GM18507 (cell line): Measurements from ENCODE around the gene DLG1.

ENCODE experiments used
- DNase-seq: peaks from one replicate; pipeline ENCODE4 v3.0.0; 2011; ENCODE audit warnings: low read depth; ENCODE audit not compliant: insufficient read length; ENCODE audit errors: extremely low spot score
- FAIRE-seq: peaks from 2 replicates; lab custom pipeline; 2011; peaks lifted over from hg19 to GRCh38; lab: Jason Lieb, UNC

DLG1 gene

DNA sequence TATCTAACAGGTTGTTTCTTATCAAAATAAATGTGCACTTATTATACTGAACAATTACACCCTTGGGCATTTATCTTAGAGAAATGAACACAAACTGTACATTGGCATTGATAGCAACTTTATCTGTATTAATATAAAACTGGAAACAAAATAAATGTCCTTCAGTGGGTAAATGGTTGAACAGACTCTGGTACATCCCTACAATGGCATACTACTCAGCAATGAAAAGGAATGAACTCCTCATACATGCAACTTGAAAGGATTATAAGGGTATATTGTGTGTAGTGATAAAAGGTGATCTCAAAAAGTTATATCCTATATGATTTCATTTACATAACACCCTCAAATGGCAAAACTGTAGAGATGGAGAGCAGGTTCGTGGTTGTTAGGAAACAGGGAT is 23.7 kb upstream of the DLG1 start:
- DNase-seq (no peak), FAIRE-seq (no peak)

GRCh38 chr3:197320582-197320981 is 22.2 kb upstream of the DLG1 start:
- no peak for FAIRE-seq
- DNase-seq = no peak

DNA sequence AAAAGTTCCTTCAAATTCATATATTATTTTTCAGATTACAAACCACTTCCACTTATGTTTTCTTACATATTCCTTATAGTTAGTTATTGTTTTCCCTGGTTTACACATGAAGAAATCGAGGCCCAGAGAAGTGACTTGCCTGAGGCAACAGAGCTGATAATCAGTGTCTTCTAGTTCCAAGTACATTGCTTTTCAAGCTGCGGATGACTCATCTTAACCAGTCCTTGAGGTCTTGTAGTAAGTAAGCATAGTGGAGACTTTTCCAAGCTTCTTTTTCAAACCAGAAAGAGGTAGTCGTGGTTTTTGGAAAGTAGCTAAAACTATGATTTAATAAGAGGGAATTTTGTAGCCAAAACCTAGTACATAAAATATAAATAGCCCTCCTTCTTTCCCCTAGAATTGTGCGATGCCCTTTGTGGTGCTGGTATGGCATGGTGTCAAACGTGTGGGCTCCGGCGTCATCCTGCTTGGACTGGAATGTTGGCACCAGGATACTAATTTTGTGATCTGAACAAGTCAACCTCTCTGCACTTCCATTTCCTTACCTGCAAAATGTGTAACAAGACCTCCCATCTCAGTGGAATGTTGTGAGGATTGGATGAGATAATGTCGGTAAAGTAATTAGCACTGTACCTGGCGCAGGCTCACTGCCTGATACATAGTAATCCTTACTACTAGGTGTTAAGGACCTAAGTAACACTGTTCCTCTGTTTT is 19.0 kb upstream of the DLG1 start:
- DNase-seq = no peak

GRCh38 chr3:197312431-197312830 is 14.0 kb upstream of the DLG1 start:
- FAIRE-seq (no peak), DNase-seq (no peak)

More for the DNA sequence above, 19.0 kb upstream of the DLG1 start:
- FAIRE-seq = no peak

GRCh38 chr3:197311591-197311990 is 13.2 kb upstream of the DLG1 start:
- no peak for FAIRE-seq
- no peak for DNase-seq

GRCh38 chr3:197309528-197310361 is 11.3 kb upstream of the DLG1 start:
- DNase-seq = no peak
- no peak for FAIRE-seq

DNA sequence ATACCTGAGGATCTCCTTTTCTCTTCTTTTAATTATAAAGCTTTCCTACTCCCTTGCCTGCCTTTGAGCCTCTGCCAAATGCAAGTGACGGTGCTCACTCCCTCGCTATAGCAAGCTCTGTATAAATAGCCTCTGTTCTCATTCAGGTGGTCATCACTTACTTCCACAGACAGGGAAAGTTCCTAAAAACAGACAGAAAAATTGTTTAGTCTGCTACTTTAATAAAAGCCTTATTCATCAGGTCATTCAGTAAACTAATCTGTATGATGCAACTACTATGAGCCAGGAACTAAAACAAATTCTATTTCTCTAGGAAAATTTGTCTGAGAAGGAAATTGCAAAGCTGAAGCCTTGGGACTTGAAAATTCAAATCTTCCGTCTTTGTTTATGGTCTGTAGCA is 10.2 kb upstream of the DLG1 start:
- DNase-seq = no peak
- no peak for FAIRE-seq

- no peak for DNase-seq
- no peak for FAIRE-seq
These were observed 8.1 kb upstream of the DLG1 start for GRCh38 chr3:197306374-197307086.

DNA sequence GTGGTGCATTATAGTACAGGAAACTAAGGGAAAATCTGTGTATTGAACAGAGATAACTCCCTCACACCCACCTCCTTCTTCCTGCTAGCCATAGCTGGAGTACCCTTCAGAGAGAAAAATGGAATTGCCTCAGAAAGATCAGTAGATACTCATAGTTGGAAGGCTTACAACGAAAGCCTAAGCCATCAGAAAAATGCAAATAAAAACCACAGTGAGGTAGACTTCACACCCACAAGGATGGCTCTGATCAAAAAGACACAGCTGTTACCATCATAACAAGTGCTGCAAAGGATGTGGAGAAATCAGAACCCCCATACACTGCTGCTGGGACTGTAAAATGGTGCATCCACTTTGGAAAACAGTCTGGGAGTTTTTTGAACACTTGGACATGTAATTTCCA is 7.4 kb upstream of the DLG1 start:
- DNase-seq (peak; percentile 26), FAIRE-seq (peak; percentile 81)

GRCh38 chr3:197303452-197303851 is 5.0 kb upstream of the DLG1 start:
- no peak for FAIRE-seq
- DNase-seq = no peak

GRCh38 chr3:197302696-197303341 is 4.4 kb upstream of the DLG1 start:
- FAIRE-seq = no peak
- DNase-seq = no peak

GRCh38 chr3:197302033-197302432 is 3.6 kb upstream of the DLG1 start:
- DNase-seq = no peak
- FAIRE-seq = no peak

- DNase-seq (no peak), FAIRE-seq (no peak)
These were observed 1.9 kb upstream of the DLG1 start for GRCh38 chr3:197300361-197300760.

DNA sequence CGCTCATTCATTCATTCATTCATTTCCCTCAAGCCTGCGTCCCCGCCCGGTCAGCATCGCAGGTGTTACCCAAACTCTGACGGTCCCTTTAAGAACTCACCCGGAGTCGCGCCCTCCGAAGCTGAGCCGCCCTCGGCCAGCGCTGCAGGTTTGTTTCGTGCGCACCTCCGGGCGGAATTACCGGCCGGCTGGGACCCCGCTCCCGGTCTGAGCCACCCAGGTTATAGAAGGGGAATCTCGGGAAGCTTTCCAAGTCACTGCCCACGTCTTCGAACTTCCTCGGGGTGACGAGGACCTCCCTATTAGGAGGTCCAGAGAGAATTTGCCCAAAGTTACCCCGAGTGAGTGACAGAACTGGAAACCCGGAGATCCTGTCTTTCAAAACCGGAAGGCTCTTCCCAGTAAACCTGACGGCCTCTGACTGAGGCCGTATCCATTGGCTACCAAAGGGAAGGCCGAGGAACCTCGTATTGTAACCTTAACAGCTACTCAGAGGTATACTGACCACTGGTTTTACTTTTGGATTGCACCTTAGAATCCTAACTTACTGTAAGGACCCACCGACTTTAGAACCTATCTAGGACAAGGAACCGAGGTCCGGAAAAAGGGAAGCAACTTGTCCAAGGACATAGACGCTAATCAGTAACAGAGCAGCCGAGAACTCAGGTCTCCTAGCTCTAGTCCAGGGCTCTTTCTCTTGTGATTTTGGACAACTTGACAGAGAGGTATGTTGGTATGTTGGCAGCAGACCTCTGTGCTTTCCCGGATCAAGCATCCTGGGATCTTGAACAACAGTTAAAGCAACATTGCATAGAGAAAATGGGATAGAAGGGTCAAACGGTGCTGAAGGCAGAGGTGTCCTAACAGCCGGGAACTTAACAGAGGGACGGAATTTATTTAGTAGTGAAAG is 788 bp upstream of the DLG1 start:
- FAIRE-seq (no peak), DNase-seq (peak; percentile 25)

DNA sequence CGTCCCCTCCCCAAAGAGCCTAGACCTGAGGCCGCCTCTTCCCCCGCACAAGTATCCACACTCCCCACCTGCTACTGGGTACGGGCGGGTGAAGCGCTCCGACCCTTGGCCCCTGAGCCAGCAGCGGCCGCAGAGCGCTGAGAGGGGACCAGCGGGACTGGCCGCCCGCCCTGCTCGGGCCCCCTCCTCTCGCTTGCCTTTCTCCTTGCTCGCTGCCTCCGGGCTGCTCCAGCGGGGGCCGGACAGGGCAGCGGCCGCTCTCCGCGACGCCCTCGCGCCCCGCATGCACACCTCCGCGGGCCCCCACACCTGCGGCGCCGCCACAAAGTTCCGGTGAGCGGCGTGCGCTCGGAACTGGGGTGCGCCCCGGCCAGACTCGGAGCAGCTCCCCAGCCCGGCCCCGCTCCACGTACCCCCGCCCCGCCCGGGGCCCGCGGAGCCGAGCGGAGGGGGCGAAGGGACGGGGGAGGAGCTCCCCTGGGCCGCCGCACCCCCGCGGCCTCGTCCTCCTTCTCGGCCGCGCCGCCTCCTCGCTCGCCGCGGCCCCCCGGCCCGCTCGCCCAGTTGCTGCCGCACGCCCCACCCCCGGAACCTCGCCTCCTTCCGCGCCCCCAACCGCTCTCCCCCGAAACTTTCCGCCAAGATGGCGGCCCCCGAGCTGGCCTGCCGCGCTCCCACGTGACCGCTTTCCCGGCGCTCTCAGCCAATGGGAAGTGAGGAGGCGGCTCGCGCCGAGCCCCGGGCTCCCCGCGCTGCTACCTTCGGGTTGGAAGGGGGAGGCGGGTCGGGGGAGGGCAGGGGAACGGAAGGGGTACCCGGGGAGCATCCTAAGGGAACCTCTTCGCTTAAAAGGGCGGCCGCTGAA is 704 bp downstream of the DLG1 start:
- FAIRE-seq (peak; percentile 77), DNase-seq (peak; percentile 83)

DNA sequence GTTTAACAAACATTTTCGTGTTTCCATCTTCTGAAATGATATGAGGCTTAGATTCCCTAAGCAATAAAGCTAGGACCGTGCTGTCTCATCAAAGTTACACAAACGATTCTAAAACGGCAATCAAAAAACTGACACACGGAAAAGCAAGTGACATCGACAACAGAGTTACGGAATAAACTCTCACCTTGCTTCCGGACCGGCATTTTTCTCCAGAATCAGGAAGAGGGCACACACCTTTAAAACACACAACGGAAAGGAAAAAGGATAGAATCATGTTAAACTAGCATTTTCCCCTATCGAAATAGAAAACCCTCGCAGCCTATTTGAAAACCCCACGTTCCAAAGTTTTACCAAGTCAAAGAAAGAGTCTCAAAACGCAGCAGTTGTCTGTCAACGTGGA is 1.4 kb downstream of the DLG1 start:
- peak; percentile 39 for FAIRE-seq
- DNase-seq = no peak

- no peak for DNase-seq
- no peak for FAIRE-seq
These were observed 1.9 kb downstream of the DLG1 start for GRCh38 chr3:197296545-197296944.

DNA sequence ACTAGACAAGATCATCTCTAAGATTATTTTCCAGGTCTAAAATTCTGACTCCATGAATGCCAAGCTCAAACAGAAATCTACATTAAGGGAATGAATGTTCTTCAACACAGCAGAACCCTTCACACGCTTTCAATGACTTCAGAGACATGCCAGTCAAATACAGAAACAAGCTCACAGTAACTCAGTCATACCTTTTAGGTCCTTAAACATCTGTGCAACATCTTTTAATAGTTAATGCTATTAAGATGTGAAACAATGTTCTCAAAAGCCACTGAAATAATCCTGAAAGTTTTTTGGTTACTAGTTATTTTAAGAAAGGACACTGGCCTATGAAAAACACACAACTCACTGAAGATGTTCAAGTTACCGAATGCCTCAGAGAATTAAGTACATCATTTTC is 2.5 kb downstream of the DLG1 start:
- FAIRE-seq = peak; percentile 31
- no peak for DNase-seq
